Measurements from ENCODE around the gene C1orf159.

C1orf159 gene

DNA sequence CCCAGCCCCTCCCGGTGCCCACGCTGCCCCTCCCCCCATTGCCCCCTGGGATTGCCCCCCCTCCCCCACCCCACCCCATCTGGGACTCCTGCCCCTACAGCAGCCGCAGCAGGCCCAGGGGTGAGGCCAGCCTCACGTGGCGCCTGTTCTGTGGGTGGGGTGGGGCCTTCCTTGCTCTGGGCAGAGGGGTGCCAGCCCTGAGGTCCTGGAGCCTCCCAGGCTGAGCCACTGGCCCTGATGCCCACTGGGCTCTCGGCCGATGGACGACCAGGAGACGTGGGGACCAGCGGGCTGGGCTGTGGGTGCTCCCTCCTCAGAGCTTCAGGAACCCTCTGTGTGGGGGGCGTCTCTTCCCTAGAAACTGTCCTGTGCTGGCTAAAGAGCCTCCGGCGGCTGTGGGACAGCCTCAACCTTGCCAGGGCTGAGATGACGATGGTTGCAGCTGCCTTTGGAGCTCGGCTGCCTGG lies 5.8 kb upstream of the C1orf159 start:
- ChIA-PET CTCF (interaction anchor here (1.0 to 6.6 kb wide), 25 partner anchors 15 to 169 kb away, joined by 3 to 60 read pairs (median 6); partner anchors contain the start of genes C1QTNF12 and TTLL10), POLR2A (interaction anchor here (1.2 to 1.3 kb wide), 2 partner anchors 37 to 92 kb away, joined by 3 to 4 read pairs; no protein-coding TSS in a partner anchor)
- peaks cover 0 to 29% (median 3%) of the 10 kb centered on the region in 5 experiments for H3K27me3 ChIP-seq (replicated peaks in 2 of 5; ENCODE audit: control insufficient read depth in 4 of 5, insufficient read depth in 5 of 5, low read length in 4 of 5)
- H3K36me3 ChIP-seq (ENCODE audit: control insufficient read depth in 4 of 4, insufficient read depth in 4 of 4, low read length in 3 of 4), result no peaks in the 10 kb centered on the region
- H3K9me3 ChIP-seq (ENCODE audit: control extremely low read depth in 1 of 5, control insufficient read depth in 4 of 5, insufficient read depth in 2 of 5, low read depth in 1 of 5, low read length in 4 of 5), result peaks cover 0 to 5% (median 0%) of the 10 kb centered on the region in 5 experiments
- H3K27ac ChIP-seq (ENCODE audit: insufficient read depth in 1 of 2, low read depth in 1 of 2, low read length in 2 of 2, poor library complexity in 1 of 2, severe bottlenecking in 2 of 2), result no peak overlapping the region
- peaks cover 0 to 27% (median 16%) of the 10 kb centered on the region in 4 experiments for H3K4me1 ChIP-seq (ENCODE audit: control extremely low read depth in 1 of 4, control insufficient read depth in 4 of 4, insufficient read depth in 4 of 4, low read length in 3 of 4)
- 47% methylated on average over 6 of the region's 15 CpGs for WGBS (ENCODE audit: insufficient coverage)
- DNase-seq, result no peak
- peak overlapping the region in 1 of 7 experiments; percentile 23 for H3K4me3 ChIP-seq (ENCODE audit: control insufficient read depth in 1 of 7, extremely low read depth in 1 of 7, insufficient read depth in 4 of 7, low read depth in 2 of 7, low read length in 6 of 7)

DNA sequence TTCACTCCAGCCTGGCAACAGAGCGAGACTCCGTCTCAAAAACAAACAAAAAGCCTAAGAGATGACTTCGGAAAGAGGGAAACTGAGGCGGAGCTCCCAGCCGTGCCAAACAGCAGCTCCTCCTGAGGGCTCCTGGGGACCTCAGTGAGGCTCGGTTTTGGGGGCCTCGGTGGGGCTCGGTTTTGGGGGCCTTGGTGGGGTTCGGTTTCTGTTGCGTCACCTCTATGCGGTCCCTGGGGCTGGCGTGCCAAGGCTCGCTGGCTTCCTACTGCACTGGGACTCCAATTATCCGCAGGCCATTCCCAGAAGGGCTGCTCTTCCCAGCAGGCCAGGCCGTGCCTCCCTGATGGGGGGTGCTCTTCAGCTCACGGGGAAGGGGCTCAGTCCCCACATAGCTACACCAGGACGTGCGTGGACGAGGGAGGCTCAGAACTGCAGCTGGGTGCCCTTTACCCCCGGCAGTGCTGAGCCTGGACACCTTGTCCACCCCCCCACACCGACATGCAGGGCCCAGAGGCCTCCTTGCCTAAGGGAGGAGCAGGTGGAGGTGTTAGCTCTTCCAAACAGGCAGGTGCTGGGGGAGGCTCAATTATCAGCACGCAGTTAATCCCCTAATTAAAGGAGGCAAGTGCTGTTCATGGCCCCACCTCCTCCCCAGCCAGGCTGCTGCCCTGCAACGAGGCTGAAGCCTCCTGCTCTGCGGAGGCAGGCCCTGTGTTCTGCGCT lies 5.1 kb upstream of the C1orf159 start:
- ChIA-PET CTCF (interaction anchor here (0.7 to 6.6 kb wide), 21 partner anchors 10 to 170 kb away, joined by 3 to 60 read pairs (median 5); partner anchors contain the start of gene TTLL10), POLR2A (no interaction called here)
- peaks cover 0 to 30% (median 18%) of the 10 kb centered on the region in 4 experiments for H3K4me1 ChIP-seq (ENCODE audit: control extremely low read depth in 1 of 4, control insufficient read depth in 4 of 4, insufficient read depth in 4 of 4, low read length in 3 of 4)
- no peak for DNase-seq
- H3K9me3 ChIP-seq (ENCODE audit: control extremely low read depth in 1 of 5, control insufficient read depth in 4 of 5, insufficient read depth in 2 of 5, low read depth in 1 of 5, low read length in 4 of 5), result peaks cover 0 to 5% (median 0%) of the 10 kb centered on the region in 5 experiments
- no peak overlapping the region for H3K27ac ChIP-seq (ENCODE audit: insufficient read depth in 1 of 2, low read depth in 1 of 2, low read length in 2 of 2, poor library complexity in 1 of 2, severe bottlenecking in 2 of 2)
- peaks cover 0 to 29% (median 3%) of the 10 kb centered on the region in 5 experiments for H3K27me3 ChIP-seq (replicated peaks in 2 of 5; ENCODE audit: control insufficient read depth in 4 of 5, insufficient read depth in 5 of 5, low read length in 4 of 5)
- H3K36me3 ChIP-seq (ENCODE audit: control insufficient read depth in 4 of 4, insufficient read depth in 4 of 4, low read length in 3 of 4), result no peaks in the 10 kb centered on the region
- WGBS (ENCODE audit: insufficient coverage), result 92% methylated on average over 17 of the region's 25 CpGs
- no peak overlapping the region for H3K4me3 ChIP-seq (ENCODE audit: control insufficient read depth in 1 of 7, extremely low read depth in 1 of 7, insufficient read depth in 4 of 7, low read depth in 2 of 7, low read length in 6 of 7)

DNA sequence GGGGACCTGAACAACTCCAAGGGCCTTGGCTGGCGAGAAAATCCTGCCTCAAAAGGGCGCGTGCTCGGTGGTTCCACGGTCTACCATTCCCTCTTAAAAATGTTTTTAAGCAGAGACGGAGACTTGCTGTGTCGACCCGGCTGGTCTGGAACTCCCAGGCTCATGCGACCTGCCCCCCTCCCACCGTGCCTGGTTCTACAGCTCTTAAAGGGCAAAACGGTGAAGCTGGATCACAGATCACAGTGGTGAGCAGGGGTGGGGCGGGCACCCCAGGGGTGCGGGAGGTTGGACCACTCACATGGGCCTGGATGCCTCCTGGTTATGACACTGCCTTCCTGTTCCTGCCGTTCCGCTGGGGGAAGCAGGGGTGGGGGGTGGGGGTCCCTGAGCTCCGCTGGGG lies 4.2 kb upstream of the C1orf159 start:
- ChIA-PET CTCF (interaction anchor here (0.8 to 6.6 kb wide), 6 partner anchors 9 to 137 kb away, joined by 3 to 60 read pairs (median 5); no protein-coding TSS in a partner anchor), POLR2A (no interaction called here)
- WGBS (ENCODE audit: insufficient coverage), result 63% methylated on average over 11 of the region's 16 CpGs
- Histone ChIP-seq H3K4me3 (ENCODE audit: control insufficient read depth in 1 of 7, extremely low read depth in 1 of 7, insufficient read depth in 4 of 7, low read depth in 2 of 7, low read length in 6 of 7) (no peak overlapping the region), H3K36me3 (ENCODE audit: control insufficient read depth in 4 of 4, insufficient read depth in 4 of 4, low read length in 3 of 4) (no peaks in the 10 kb centered on the region), H3K27me3 (replicated peaks in 2 of 5; ENCODE audit: control insufficient read depth in 4 of 5, insufficient read depth in 5 of 5, low read length in 4 of 5) (peaks cover 0 to 29% (median 3%) of the 10 kb centered on the region in 5 experiments), H3K4me1 (ENCODE audit: control extremely low read depth in 1 of 4, control insufficient read depth in 4 of 4, insufficient read depth in 4 of 4, low read length in 3 of 4) (peaks cover 0 to 31% (median 19%) of the 10 kb centered on the region in 4 experiments), H3K27ac (ENCODE audit: insufficient read depth in 1 of 2, low read depth in 1 of 2, low read length in 2 of 2, poor library complexity in 1 of 2, severe bottlenecking in 2 of 2) (no peak overlapping the region), H3K9me3 (ENCODE audit: control extremely low read depth in 1 of 5, control insufficient read depth in 4 of 5, insufficient read depth in 2 of 5, low read depth in 1 of 5, low read length in 4 of 5) (peaks cover 0 to 5% (median 0%) of the 10 kb centered on the region in 5 experiments)
- peak in 1 of 3 donors; percentile 37 for DNase-seq

DNA sequence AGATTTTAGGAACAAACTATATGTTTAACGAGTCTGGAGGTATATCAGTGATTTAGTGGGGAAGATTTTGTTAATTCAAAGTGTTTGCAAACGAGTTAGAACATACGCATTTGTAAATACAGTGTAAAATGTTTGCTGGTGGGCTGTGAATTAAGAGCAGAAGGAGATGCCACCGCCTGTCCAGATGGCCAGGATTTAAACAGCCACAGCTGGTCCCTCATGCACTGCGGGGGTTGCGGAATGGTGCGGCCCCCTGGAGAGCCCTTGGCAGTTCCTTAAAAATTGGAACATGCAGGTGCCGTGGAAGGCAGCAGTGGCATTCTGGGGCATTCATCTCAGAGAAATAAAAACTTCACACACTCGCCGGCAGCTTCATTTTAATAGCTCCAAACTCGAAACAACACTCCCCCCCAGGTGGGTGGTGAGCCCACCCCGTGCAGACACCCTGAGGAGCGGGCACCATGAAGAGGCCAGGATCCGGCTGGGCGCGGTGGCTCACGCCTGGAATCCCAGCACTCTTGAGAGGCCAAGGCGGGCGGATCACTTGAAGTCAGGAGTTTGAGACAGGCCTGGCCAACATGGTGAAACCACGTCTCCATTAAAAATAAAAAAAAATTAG lies 3.5 kb upstream of the C1orf159 start:
- Histone ChIP-seq H3K27ac (ENCODE audit: insufficient read depth in 1 of 2, low read depth in 1 of 2, low read length in 2 of 2, poor library complexity in 1 of 2, severe bottlenecking in 2 of 2) (no peak overlapping the region), H3K4me3 (ENCODE audit: control insufficient read depth in 1 of 7, extremely low read depth in 1 of 7, insufficient read depth in 4 of 7, low read depth in 2 of 7, low read length in 6 of 7) (no peak overlapping the region), H3K27me3 (replicated peaks in 2 of 5; ENCODE audit: control insufficient read depth in 4 of 5, insufficient read depth in 5 of 5, low read length in 4 of 5) (peaks cover 0 to 31% (median 3%) of the 10 kb centered on the region in 5 experiments), H3K9me3 (ENCODE audit: control extremely low read depth in 1 of 5, control insufficient read depth in 4 of 5, insufficient read depth in 2 of 5, low read depth in 1 of 5, low read length in 4 of 5) (peaks cover 0 to 5% (median under 1%) of the 10 kb centered on the region in 5 experiments), H3K36me3 (ENCODE audit: control insufficient read depth in 4 of 4, insufficient read depth in 4 of 4, low read length in 3 of 4) (no peaks in the 10 kb centered on the region), H3K4me1 (ENCODE audit: control extremely low read depth in 1 of 4, control insufficient read depth in 4 of 4, insufficient read depth in 4 of 4, low read length in 3 of 4) (peaks cover 0 to 36% (median 22%) of the 10 kb centered on the region in 4 experiments)
- ChIA-PET POLR2A (no interaction called here), CTCF (interaction anchor here (1.1 to 6.6 kb wide), 3 partner anchors 18 to 132 kb away, joined by 3 to 60 read pairs (median 5); no protein-coding TSS in a partner anchor)
- no peak for DNase-seq
- 93% methylated on average over 17 of the region's 20 CpGs for WGBS (ENCODE audit: insufficient coverage)

DNA sequence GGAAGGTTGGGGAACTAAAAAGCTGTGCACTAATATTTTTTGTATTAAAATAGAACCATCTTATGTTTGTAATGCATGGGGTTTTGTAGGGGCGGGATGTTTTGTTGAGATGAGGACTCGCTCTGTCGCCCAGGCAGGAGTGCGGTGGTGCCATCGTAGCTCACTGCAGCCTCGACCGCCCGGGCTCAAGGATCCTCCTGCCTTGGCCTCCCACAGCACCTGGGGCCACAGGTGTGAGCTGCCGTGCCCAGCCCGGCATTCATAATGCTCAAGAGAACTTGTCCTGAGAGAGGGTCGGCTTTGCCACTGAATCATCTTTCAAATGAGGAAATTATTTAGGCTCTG lies 3.0 kb upstream of the C1orf159 start:
- 100% methylated on average over 9 of the region's 11 CpGs for WGBS (ENCODE audit: insufficient coverage)
- Histone ChIP-seq H3K27ac (ENCODE audit: insufficient read depth in 1 of 2, low read depth in 1 of 2, low read length in 2 of 2, poor library complexity in 1 of 2, severe bottlenecking in 2 of 2) (no peak overlapping the region), H3K4me3 (ENCODE audit: control insufficient read depth in 1 of 7, extremely low read depth in 1 of 7, insufficient read depth in 4 of 7, low read depth in 2 of 7, low read length in 6 of 7) (no peak overlapping the region), H3K9me3 (ENCODE audit: control extremely low read depth in 1 of 5, control insufficient read depth in 4 of 5, insufficient read depth in 2 of 5, low read depth in 1 of 5, low read length in 4 of 5) (peaks cover 0 to 5% (median 0%) of the 10 kb centered on the region in 5 experiments), H3K36me3 (ENCODE audit: control insufficient read depth in 4 of 4, insufficient read depth in 4 of 4, low read length in 3 of 4) (no peaks in the 10 kb centered on the region), H3K27me3 (replicated peaks in 2 of 5; ENCODE audit: control insufficient read depth in 4 of 5, insufficient read depth in 5 of 5, low read length in 4 of 5) (peaks cover 0 to 31% (median 3%) of the 10 kb centered on the region in 5 experiments), H3K4me1 (ENCODE audit: control extremely low read depth in 1 of 4, control insufficient read depth in 4 of 4, insufficient read depth in 4 of 4, low read length in 3 of 4) (peaks cover 0 to 36% (median 22%) of the 10 kb centered on the region in 4 experiments)
- ChIA-PET POLR2A (no interaction called here), CTCF (interaction anchor here (0.8 to 6.6 kb wide), 4 partner anchors 18 to 136 kb away, joined by 3 to 60 read pairs (median 4); no protein-coding TSS in a partner anchor)
- no peak for DNase-seq

DNA sequence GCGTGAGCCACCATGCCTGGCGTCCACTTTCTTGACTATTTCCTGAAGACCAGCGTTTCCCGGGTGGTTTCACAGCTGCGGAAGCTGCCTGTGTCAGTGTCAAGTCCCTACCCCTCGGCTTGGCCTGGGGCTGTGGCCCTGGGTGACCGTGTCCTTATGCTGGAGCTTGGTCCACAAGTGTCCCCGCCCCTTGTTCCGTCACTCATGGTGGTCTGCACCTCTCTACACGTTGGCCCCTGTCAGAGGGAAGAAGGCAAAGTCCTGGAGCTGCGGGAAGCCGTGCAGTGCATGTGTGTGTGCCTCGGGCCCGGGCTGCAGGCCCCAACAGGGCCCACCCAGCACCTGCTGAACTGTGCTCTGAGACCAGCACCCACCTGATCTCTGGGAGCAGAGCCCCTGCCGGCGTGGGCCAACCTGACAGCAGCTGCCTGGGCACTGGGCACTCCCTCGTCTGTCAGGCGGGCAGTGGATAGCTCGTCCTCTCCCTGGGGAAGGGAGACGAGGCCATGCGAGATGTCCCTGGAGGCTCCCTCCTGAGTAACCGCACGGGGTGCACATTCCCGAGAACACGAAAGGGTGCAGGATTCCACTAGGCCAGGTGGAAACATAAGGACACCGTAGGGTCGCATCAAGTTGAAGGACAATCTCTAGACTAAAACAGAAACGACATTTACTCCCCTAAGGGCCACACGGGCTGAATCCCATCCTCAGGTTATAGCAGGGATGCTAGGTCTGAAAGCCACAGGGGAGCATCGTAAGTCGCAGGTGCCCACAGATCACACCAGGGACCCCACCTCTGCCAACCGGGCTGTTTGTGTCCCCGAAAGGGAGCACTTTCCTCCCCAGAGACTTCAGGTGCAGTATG lies 2.4 kb upstream of the C1orf159 start:
- ChIA-PET CTCF (interaction anchor here (0.8 to 6.6 kb wide), 8 partner anchors 12 to 136 kb away, joined by 3 to 60 read pairs (median 4); no protein-coding TSS in a partner anchor), POLR2A (no interaction called here)
- no peak overlapping the region for H3K27ac ChIP-seq (ENCODE audit: insufficient read depth in 1 of 2, low read depth in 1 of 2, low read length in 2 of 2, poor library complexity in 1 of 2, severe bottlenecking in 2 of 2)

More for the DNA sequence above, 2.4 kb upstream of the C1orf159 start:
- H3K4me1 ChIP-seq (ENCODE audit: control extremely low read depth in 1 of 4, control insufficient read depth in 4 of 4, insufficient read depth in 4 of 4, low read length in 3 of 4), result peaks cover 0 to 32% (median 21%) of the 10 kb centered on the region in 4 experiments
- peaks cover 0 to 31% (median 3%) of the 10 kb centered on the region in 5 experiments for H3K27me3 ChIP-seq (replicated peaks in 2 of 5; ENCODE audit: control insufficient read depth in 4 of 5, insufficient read depth in 5 of 5, low read length in 4 of 5)
- peaks cover 0 to 5% (median 5%) of the 10 kb centered on the region in 5 experiments for H3K9me3 ChIP-seq (ENCODE audit: control extremely low read depth in 1 of 5, control insufficient read depth in 4 of 5, insufficient read depth in 2 of 5, low read depth in 1 of 5, low read length in 4 of 5)
- WGBS (ENCODE audit: insufficient coverage), result 90% methylated on average over 32 of the region's 33 CpGs
- no peak for DNase-seq
- H3K4me3 ChIP-seq (ENCODE audit: control insufficient read depth in 1 of 7, extremely low read depth in 1 of 7, insufficient read depth in 4 of 7, low read depth in 2 of 7, low read length in 6 of 7), result no peak overlapping the region
- peaks cover 0 to 4% (median 4%) of the 10 kb centered on the region in 4 experiments for H3K36me3 ChIP-seq (ENCODE audit: control insufficient read depth in 4 of 4, insufficient read depth in 4 of 4, low read length in 3 of 4)
